ENCODE results near the gene P2RY1. TPM values are rescaled to one million over a fixed set of nuclear protein-coding genes. Genes with fewer than 3 reads are reported as not detected.

Gene P2RY1
- total RNA-seq, 3 donors from 2014 or later, result 18.8 to 40.1 (median 37.8) TPM

GRCh38 chr3:152885076-152885475 lies 50.1 kb downstream of the P2RY1 start:
- no peak overlapping the region for H3K4me3 ChIP-seq
- no peaks in the 10 kb centered on the region for H3K9me3 ChIP-seq
- DNase-seq (no peak), ATAC-seq (no peak)
- H3K4me1 ChIP-seq (ENCODE audit: low read depth), result no peaks in the 10 kb centered on the region
- intact Hi-C loops (cut with DNase I, micrococcal nuclease), result no loop called here
- H3K36me3 ChIP-seq (ENCODE audit: low read depth), result no peaks in the 10 kb centered on the region
- TF ChIP-seq CTCF (IDR thresholded peaks at IDR 0.05), result no peak

All from mucosa of descending colon (tissue), 3 donors.